Stimulated activated CD8-positive, alpha-beta memory T cell treated with anti-CD3 and anti-CD28 coated beads, Interleukin-2, amount 100 ng/mL, for 48 hours (primary cell): ENCODE results near the gene USP1.

Experiments
- DNase-seq, 2 donors: peaks; one replicate each; pipeline ENCODE4 v3.0.0-alpha.2; 2020; ENCODE audit warnings: low read depth in 2 of 2

Gene USP1

GRCh38 chr1:62436466-62437272 lies at the start of gene USP1:
USP1 (plus strand) TSS chr1:62437049; CDS start chr1:62439868, 2,819 bp downstream.
- DNase-seq, result peak; percentile 92 to 95

- no peak for DNase-seq
Measured at GRCh38 chr1:62389531-62389930, 47.3 kb upstream of the USP1 start.

GRCh38 chr1:62390071-62390470 lies 46.8 kb upstream of the USP1 start:
- no peak for DNase-seq

- peak; percentile 3 to 4 for DNase-seq
Measured at GRCh38 chr1:62391369-62391971, 45.4 kb upstream of the USP1 start.

GRCh38 chr1:62392951-62393350 lies 43.9 kb upstream of the USP1 start:
- DNase-seq, result no peak

GRCh38 chr1:62394646-62395045 lies 42.2 kb upstream of the USP1 start:
- DNase-seq, result no peak

- no peak for DNase-seq
Measured at GRCh38 chr1:62395291-62395690, 41.6 kb upstream of the USP1 start.

- no peak for DNase-seq
Measured at GRCh38 chr1:62396871-62397270, 40.0 kb upstream of the USP1 start.

GRCh38 chr1:62397301-62397700 lies 39.5 kb upstream of the USP1 start:
- DNase-seq, result no peak

GRCh38 chr1:62398377-62398776 lies 38.5 kb upstream of the USP1 start:
- DNase-seq, result no peak

GRCh38 chr1:62401034-62401760 lies 35.7 kb upstream of the USP1 start:
- no peak for DNase-seq

- DNase-seq, result no peak
Measured at GRCh38 chr1:62405247-62405646, 31.6 kb upstream of the USP1 start.

GRCh38 chr1:62406576-62406975 lies 30.3 kb upstream of the USP1 start:
- DNase-seq, result no peak

GRCh38 chr1:62407398-62408009 lies 29.3 kb upstream of the USP1 start:
- DNase-seq, result no peak

GRCh38 chr1:62415687-62416086 lies 21.2 kb upstream of the USP1 start:
- DNase-seq, result no peak

GRCh38 chr1:62417351-62417999 lies 19.4 kb upstream of the USP1 start:
- DNase-seq, result no peak

GRCh38 chr1:62420214-62420613 lies 16.6 kb upstream of the USP1 start:
- no peak for DNase-seq

GRCh38 chr1:62423580-62424242 lies 13.1 kb upstream of the USP1 start:
- DNase-seq, result no peak

- DNase-seq, result no peak
Measured at GRCh38 chr1:62424411-62424810, 12.4 kb upstream of the USP1 start.

GRCh38 chr1:62425041-62425440 lies 11.8 kb upstream of the USP1 start:
- DNase-seq, result no peak

GRCh38 chr1:62426237-62426636 lies 10.6 kb upstream of the USP1 start:
- no peak for DNase-seq
